HPDE6-E6E7 (cell line): ENCODE measurements around the gene CCR1.
"Not testable (repeated sequence)": the region's sequence is repeated elsewhere in the genome, so short reads cannot be mapped to it uniquely, and the experiment has no call there.

Source experiments
- DNase-seq: peaks from one replicate; pipeline ENCODE4 v3.0.0; 2011; ENCODE audit warnings: missing footprints; ENCODE audit errors: extremely low spot score

The CCR1 gene

GRCh38 chr3:46168583-46169345 is 39.3 kb downstream of the CCR1 start:
- DNase-seq = no peak

- DNase-seq = peak; percentile 13
Observed at GRCh38 chr3:46163556-46164041, 44.5 kb downstream of the CCR1 start.

- peak; percentile 22 for DNase-seq
Observed at GRCh38 chr3:46162975-46163555, 45.0 kb downstream of the CCR1 start.

- DNase-seq = not testable (repeated sequence)
Observed at GRCh38 chr3:46157685-46158084, 50.4 kb downstream of the CCR1 start.

- DNase-seq = no peak
Observed at GRCh38 chr3:46154311-46154710, 53.8 kb downstream of the CCR1 start.
